KBM-7 (cell line): Measurements from ENCODE around the gene GK2.

Experiments used
- DNase-seq: peaks from one replicate; pipeline ENCODE4 v3.0.0-alpha.2; 2015
- in situ Hi-C: fragments of 300-500 bp; cut with MboI; formaldehyde crosslinking; loops from 2 replicates; pipeline ENCODE4 v1.14.3; 2020; ENCODE audit warnings: low sequenced_read_pairs, low pct_unique_long_range_greater_than_20kb, mixed read lengths

Gene GK2

DNA sequence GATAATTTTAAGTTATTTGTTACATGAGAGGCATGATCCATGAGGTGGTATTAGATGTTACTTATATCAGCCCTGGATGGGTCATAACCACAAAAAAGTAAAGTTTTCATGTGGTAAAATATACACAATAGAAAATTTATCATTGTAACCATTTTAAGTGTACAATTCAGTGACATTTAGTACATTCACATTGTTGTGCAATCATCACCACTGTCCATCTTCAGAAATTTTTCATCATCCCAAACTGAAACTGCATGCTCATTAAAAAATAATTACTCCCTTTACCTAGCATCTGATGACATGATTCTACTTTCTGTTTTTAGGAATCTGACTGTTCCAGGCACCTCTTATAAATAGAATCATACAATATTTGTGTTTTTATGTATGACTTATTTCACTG, 11.2 kb downstream of the GK2 start:
- in situ Hi-C loops, result no loop called here
- no peak for DNase-seq

GRCh38 chr4:79395841-79396240, 12.2 kb downstream of the GK2 start:
- DNase-seq, result peak; percentile 10
- in situ Hi-C loops, result no loop called here

DNA sequence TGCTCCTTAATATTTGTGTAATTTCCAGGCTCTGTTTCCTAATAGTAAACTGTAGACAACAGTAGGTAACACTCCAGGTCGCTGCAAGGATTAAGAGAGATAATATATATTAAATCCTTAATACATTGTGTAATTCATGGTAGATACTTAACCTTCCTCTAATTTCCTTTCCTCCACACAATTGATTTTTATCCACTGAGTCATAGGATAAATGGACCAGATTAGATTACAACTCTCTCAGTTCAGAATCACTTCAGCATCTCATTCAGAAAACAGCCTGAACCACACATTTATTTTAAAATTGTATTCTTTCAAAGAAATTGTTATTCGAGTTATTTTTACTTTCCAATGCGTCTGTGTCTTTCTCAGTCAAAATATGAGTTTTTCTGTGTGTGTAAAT, 17.1 kb downstream of the GK2 start:
- DNase-seq, result no peak
- in situ Hi-C loops, result no loop called here

- no peak for DNase-seq
- in situ Hi-C loops, result no loop called here
Measured at GRCh38 chr4:79385641-79386040, 22.4 kb downstream of the GK2 start.

- DNase-seq, result peak; percentile 62
- in situ Hi-C loops, result no loop called here
Measured at GRCh38 chr4:79381161-79381560, 26.9 kb downstream of the GK2 start.

DNA sequence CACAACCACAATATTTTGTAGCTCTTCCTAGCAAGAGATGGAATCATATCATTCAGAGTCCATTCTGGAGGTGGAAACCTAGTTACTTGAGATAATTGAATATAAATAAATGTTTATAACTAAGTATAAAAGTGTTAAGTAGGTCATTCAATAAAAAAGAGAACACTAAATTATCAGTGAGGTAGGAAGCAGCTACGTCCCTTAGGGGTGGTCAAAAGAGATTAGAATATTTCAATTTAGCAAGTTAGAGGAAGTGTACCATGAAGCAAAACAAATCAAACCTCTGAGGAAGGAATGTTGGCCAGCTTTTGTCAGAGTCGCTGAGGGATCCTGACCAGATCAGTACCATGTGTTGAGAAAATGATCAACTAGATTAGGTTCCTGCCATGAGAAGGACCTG, 38.0 kb downstream of the GK2 start:
- in situ Hi-C loops, result no loop called here
- no peak for DNase-seq

GRCh38 chr4:79367096-79367495, 40.9 kb downstream of the GK2 start:
- in situ Hi-C loops, result no loop called here

DNA sequence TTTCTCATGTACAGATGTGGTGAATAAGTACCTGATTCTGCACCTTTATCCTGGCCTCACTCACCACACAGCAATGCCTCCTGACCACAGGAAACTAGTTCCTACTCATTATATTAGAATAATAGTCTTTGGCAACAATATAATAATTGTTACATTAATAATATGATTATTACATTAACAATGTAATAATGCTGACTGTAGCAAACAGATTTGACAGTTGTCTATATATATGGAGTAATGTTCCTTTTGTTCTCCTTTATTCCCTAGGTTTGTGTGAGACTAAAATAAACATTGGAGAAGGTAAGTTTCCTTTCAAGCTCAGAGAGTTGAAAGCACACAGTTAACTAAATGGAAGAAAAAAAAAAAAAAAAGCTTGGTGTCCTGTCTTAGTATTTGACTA, 41.6 kb downstream of the GK2 start:
- no peak for DNase-seq
- in situ Hi-C loops, result no loop called here

More at GRCh38 chr4:79367096-79367495, 40.9 kb downstream of the GK2 start:
- no peak for DNase-seq

DNA sequence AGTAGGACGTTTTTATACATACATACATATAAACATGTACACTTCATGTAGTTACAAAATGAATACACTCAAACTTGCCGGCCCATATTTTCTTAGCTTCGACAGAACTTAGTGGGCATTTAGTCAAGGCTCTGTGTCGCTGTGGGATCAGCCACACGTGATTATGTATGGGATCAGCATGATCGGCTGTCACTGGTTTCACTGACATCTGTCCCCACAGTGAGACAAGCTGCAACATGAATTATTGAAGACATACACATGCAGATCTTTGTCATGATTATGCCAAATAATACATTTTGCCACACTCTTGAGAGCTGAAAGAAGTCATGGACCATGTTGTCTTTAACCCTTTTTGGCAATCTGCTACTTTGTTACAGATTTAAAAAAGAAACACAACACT, 44.0 kb downstream of the GK2 start:
- in situ Hi-C loops, result no loop called here
- no peak for DNase-seq

GRCh38 chr4:79362626-79363025, 45.4 kb downstream of the GK2 start:
- in situ Hi-C loops, result no loop called here

DNA sequence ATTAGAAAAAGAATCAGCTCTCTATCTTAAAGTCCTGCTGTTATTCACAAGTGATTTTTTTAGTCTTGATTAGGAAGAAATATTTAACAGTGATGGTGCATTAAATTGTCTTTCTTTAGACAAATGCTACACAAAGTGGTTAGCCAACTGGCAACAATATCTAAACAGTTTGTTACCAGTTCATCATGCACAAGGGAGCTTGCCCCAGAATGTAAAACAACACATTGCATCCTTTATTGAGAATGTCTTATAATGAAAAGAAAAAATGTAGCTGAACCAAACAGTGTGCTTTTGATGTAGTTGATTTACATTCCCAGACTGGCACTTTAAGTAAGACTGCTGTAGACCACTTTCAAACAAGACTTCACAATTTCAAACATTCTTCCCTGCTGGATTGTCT, 48.0 kb downstream of the GK2 start:
- in situ Hi-C loops, result no loop called here

More at GRCh38 chr4:79362626-79363025, 45.4 kb downstream of the GK2 start:
- DNase-seq, result no peak

DNA sequence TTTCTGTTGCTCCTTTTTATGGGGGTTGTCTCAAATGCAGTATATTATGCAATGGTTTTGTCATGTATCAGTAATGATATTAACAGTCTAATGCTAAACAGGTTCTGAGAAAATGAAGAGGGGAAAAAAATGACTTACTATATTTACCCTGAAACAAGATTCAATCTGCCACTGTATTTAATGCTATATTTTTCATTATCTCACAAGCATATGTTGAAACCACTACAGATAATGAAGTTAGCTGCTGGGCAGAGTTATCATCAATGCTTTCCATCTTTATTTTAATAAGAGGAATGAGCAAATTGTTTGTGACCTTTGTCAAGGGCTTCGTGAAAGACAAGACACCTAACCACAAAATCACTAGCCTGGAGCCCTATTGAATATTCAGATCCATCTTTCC, 49.6 kb downstream of the GK2 start:
- no peak for DNase-seq
- in situ Hi-C loops, result no loop called here

More for the DNA sequence above, 48.0 kb downstream of the GK2 start:
- DNase-seq, result no peak

- DNase-seq, result no peak
- in situ Hi-C loops, result no loop called here
Measured at GRCh38 chr4:79357365-79357764, 50.7 kb downstream of the GK2 start.
